Stimulated activated CD8-positive, alpha-beta memory T cell treated with anti-CD3 and anti-CD28 coated beads, Interleukin-7, amount 100 ng/mL, for 48 hours (primary cell): ENCODE data around the gene PLAU.
"Not testable (repeated sequence)": the region's sequence is repeated elsewhere in the genome, so short reads cannot be mapped to it uniquely, and the experiment has no call there.

Source experiments
- DNase-seq, 2 donors: peaks; one replicate each; pipeline ENCODE4 v3.0.0-alpha.2; 2020; ENCODE audit warnings: low read depth in 1 of 2; ENCODE audit errors: extremely low read depth in 1 of 2

PLAU gene

GRCh38 chr10:73919481-73919880 is 8.5 kb downstream of the PLAU start:
- not testable (repeated sequence) for DNase-seq

DNA sequence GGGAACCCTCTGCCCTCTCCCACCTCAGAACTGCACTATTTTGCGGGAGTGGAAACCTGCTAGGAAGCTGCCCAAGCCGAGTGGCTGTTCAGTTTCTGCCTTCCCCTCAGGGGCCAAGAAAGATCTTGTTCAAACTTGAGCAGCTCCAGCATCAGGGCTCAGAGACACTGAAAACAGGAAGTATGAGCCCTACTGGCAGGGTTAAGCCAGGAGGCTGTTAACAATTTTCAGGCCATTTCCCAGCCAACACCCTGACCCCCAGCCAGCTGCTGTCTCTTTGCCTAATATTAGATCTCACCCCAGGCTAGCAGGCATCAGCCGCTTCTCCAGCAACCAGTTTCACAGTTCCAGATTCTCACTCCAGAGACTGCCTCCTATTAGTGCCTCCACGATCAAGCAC is 9.2 kb downstream of the PLAU start:
- DNase-seq = no peak

DNA sequence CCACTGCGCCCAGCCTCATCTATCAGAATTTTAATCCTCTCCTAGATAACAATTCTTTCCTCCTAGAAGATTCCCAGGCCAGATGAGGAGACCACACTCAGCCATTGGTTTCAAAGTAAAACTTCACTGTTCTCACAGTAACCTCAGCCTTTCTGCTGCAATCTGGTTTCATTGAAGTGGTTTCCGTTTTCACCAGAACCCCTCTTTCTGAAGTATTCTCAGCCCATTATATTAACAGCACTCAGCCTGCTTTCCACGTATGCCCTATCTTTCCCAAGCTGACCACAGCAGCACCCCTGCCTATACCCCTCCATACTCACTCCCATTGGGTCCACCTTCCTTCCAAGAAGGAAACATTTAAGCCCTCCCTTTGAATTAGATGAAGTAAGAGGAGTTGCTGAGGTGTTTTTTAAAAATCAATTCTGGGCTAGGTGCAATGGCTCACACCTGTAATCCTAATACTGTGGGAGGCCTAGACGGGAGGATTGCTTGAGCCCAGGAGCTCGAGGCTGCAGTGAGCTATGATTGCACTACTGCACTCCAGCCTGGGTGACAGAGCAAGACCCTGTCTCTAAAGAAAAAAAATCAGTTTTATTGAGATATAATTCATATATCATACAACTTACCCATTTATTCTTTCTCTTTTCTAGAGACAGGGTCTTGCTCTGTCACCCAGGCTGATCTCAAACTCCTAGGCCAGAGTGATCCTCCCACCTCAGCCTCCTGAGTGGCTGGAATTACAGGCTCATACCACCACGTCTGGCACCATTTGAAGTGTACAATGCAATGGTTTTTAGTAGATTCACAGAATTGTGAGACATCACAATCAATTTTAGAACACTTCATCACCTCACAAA is 11.3 kb downstream of the PLAU start:
- DNase-seq = no peak

- DNase-seq = no peak
These were observed 11.9 kb downstream of the PLAU start for GRCh38 chr10:73922864-73923133.

- no peak for DNase-seq
These were observed 13.1 kb downstream of the PLAU start for GRCh38 chr10:73923935-73924598.

GRCh38 chr10:73924935-73925334 is 14.0 kb downstream of the PLAU start:
- no peak for DNase-seq

DNA sequence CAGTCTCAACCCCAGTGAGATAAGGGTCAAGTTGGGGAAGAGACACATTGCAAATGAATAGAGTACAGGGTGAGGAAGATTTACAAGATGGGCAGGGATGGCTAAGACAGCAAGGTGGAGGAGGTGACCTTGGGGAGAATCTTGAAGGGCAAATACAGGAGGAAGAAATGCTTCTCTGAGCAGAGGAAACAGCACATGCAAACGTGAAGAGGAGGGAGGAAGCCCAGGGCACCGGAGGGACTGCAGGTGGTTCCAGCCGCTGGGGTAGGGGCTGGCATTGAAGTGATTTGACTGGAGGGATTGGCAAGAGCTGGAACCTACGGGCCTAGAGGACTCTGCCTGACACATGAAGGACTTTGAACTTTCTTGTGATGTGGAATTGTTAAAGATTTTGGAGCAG is 14.6 kb downstream of the PLAU start:
- no peak for DNase-seq

- no peak for DNase-seq
These were observed 15.3 kb downstream of the PLAU start for GRCh38 chr10:73926152-73926764.

DNA sequence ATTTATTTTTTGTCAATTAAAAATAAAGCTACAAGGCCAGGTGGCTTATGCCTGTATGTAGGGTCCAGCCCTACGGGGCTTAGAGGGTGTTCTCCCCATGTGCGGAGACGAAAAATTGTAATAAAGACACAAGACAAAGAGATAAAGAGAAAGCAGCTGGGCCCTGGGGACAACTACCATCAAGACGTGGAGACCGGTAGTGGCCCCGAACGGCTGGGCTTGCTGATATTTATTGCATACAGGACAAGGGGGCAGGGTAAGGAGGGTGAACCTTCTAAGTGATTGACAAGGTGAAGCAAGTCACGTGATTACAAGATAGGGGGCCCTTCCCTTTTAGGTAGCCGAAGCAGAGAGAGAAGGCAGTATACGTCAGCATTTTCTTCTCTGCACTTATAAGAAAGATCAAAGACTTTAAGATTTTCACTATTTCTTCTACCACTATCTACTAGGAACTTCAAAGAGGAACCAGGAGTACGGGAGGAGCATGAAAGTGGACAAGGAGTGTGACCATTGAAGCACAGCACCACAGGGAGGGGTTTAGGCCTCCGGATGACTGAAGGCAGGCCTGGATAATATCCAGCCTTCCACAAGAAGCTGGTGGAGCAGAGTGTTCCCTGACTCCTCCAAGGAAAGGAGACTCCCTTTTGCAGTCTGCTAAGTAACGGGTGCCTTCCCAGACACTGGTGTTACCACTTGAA is 19.8 kb downstream of the PLAU start:
- DNase-seq = not testable (repeated sequence)

- peak in 1 of 2 donors; percentile 63 for DNase-seq
These were observed 21.1 kb downstream of the PLAU start for GRCh38 chr10:73931767-73932619.

DNA sequence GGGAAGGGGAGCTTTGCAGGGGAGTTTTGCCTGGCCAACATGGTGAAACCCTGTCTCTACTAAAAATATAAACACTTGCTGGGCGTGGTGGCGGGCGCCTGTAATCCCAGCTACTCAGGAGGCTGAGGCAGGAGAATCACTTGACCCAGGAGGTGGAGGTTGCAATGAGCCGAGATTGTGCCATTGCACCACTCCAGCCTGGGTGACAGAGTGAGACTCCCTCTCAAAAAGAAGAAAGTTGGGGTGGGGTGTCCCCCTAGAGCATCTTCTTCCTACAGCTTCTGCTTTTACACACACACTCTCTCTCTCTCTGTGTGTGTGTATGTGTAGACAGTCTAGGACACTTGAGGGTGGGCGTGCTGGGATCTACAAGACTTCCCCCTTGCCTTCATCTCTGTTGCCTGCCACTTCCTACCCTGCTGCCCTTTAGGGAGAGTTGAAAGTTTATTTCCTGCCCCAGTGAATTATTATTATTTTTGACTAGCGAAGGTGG is 21.7 kb downstream of the PLAU start:
- no peak for DNase-seq

DNA sequence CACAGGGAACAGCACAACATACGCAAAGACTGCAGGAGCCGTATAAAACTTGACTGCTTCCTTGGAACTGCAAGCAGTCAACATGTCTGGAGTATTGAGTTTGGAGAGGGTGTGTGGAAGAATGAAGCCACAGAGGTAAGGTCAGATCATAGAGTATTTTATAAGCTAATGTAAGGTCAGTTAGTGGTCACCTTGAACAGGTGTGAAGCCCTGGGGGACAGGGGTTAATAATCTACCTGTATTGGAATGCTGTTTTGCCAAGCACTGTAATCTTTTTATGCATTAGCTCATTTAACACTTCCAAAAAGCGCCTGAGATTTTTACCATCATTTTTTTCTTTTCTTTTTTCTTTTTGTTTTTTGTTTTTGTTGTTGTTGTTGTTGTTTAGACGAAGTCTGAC is 23.1 kb downstream of the PLAU start:
- DNase-seq = no peak

DNA sequence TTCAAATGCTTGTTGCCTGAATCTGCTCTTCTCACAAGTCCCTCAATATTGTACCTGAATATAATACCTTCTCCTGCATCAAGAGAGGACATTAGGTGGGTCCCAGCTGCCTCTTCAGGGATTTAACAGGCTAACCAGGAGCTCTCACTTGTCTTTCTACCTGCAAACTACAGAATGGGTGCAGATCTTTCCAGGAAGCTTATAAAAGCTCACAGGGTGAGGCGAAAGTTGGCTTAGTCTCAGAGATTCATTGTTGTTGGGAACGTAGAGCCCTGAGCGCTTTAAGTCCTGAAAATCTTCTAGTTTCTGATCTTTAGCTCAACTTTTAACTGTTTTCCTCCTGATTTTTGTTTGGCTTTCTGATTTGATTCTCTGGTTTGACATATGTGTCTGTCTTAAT is 25.0 kb downstream of the PLAU start:
- DNase-seq = no peak

DNA sequence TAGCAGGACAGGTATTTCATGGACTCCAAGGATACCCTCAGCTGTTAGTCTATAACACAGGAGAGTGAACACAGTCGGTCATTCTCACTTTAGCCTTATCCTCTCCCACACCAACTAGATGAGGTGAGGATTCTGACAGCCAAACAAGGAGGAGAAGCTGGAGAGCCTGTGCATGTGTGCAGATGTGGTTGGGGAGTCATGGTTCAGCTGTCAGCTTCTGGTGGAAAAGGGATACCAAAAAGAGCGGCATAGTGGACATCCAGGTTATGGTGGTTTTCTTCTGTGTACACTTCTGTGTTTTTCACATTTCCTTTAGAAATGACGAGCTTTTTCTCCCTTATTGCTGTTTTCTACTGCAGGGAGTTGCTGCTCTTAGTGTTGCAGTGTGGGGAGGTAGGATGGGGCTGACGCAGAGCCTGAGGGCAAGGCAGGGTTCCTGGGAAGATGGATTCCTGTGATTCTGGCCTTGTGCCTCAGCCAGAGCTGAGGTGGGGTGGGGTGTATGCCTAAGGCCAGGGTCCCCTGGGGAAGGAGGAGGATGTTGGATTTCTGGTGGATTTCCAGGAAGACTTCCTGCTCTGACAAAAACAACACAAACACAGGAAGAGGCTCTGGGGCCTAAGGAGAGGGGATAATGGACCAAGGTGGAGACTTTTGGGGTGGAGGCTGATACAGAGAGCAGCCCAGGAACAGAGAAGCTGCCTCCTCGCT is 26.6 kb downstream of the PLAU start:
- no peak for DNase-seq

GRCh38 chr10:73940634-73941221 is 29.8 kb downstream of the PLAU start:
- peak; percentile 57 to 68 for DNase-seq

- DNase-seq = no peak
These were observed 30.4 kb downstream of the PLAU start for GRCh38 chr10:73941300-73941699.

- no peak for DNase-seq
These were observed 33.6 kb downstream of the PLAU start for GRCh38 chr10:73944356-73945100.

- no peak for DNase-seq
These were observed 35.6 kb downstream of the PLAU start for GRCh38 chr10:73946253-73947145.
